Dedifferentiated amniotic fluid mesenchymal stem cell (primary cell): ENCODE results near the gene ARSB.
"Not testable (repeated sequence)": the region's sequence is repeated elsewhere in the genome, so short reads cannot be mapped to it uniquely, and the experiment has no call there.

Source experiments
- DNase-seq: peaks from one replicate; pipeline ENCODE4 v3.0.0-alpha.2; 2016; ENCODE audit errors: extremely low spot score

ARSB gene

DNA sequence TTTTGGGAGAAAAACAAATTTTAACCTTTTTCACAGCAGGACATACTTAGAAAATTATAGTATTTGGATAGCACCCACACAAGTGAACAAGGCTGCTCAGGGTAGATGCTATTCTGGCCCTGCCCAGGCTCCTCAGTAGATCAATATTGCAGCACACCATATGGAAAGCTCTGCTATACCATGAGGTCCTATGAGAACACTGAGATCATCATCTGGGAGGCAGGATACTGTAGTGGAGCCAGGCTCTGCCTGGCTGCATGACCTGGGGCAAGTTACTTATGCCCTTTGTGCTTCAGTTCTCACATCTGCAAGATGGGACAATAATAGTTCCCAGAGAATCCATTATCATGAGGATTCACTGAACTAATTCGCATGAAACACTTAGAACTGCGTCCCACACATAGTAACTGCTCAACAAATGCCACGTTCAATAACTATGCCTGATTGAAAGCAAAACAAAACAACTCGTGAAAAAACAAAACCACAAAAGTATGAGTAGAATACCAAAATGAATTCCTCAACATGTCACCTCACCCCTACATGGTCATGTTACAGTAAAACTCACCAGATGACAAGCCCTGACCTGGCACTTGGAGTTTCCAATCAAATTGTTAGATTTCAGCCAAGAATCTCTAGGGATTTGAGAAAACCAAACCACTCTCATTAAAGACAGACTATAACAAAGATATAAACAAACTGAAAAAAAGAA, 31.9 kb downstream of the ARSB start:
- DNase-seq, result peak; percentile 49

DNA sequence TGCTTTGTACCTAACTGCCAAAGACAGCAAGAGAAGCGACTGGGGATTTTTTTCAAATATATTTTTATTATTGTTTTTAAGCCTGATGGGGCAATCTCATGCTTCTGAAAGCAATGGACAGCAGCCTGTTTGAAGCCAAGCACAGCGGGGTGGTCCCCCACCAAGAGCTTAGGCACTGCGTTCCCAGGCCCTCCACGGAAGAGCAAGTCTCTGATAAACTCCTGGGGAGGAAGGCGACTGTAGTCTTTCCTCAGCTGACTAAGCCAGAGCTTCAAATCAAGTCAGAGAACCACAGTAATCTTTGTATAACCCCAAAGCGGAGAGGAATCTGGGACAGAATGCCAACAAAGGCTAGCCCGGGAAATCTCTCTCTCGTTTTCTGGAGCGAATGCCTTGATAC, 54.4 kb downstream of the ARSB start:
- DNase-seq, result no peak

DNA sequence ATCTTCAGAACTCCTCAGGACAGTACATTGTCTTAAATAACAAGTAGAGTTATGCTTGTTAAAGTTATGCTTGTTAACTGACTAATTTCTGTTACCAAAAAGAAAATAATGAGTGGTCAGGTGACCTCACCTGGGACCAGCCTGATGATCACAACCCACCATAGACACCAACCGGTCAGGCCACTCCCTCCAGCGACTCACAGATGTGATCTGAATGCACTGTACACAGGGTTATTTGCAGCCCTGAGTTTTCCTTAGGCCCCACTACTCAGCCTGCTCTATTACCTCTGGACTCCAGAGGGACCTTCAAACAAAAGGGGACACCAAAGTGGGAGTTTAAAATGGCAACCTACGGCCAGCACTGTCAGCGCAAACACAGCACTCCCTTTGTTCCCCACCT, 55.3 kb downstream of the ARSB start:
- DNase-seq, result no peak

DNA sequence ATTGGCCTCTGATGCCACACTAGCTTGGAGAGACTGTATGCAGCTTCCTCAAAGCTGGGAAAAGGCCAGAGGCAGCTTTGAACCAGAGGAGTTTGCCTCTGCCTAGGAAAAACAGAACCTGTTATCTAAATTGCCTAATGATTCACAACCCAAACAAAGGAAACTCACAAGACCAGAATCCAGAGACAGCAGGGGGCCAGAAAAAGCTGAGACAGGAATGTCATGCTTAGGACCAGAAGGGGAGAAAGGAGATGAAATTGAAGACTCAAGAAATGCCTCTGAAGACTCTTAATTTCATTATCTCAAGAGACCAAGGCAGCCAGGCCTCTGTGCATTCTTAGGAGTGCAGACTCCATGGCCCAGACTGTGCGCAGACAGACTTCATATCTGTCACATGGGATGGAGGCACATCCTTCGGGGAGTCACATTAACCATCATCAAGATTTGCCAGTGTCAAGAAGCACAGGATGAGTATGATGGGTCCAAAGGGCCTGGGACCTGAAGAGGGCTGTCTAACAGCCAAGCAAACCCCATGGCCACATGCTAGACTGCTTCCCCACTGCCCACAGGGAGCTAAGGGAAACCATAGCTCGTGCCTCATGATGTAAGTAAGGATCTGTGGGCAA, 57.3 kb downstream of the ARSB start:
- no peak for DNase-seq

DNA sequence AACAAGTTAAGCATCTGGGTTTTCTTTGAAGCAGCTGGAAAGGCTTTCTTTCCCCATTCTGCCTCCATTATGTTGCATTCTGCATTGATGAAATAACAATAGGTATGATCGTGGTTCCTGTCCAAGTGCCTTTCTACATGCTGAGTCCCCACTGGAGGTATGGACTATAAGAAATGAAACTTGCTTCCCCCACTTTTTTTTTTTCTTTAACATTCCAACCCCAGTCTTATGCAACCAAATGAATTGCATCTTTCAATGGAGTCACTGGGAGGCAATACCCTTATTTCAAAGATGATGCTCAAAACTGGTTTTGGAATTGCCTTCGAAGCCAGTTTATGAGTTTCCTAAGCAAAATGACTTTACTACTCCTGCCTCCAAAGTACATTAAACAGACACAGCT, 58.9 kb downstream of the ARSB start:
- no peak for DNase-seq

DNA sequence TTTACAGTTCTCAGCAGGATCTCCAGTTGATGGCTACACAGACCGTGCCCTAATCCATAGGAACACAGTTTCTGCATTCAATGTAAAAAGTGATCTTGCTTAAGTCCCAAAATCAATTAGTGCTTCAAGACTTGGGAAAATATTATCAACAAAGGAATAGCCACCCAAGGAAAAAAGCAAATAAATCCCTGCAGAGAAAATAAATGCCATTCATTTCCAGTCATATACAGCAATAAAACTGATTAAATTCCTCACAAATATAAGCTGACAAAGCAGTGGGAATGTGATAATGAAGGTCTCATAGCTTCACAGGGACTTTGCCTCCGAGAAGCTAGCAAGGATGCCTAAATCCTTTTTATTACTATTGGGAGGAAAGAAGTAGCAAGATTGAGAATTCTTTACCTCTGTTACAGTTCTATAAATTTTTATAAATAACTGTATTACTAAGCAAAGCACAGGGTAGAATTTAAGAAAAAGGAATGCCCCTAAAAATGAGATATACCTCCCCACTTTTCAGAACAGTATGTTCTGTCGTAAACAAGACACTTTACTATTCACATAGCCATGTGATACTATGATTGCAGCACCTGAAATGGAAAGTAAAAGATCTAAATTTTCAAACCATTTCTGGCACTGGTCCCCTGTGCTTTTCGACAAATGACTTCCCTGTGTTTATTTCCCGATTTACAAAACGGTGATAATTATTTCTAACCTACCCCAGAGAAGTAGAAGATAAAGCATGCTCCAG, 59.8 kb downstream of the ARSB start:
- no peak for DNase-seq

DNA sequence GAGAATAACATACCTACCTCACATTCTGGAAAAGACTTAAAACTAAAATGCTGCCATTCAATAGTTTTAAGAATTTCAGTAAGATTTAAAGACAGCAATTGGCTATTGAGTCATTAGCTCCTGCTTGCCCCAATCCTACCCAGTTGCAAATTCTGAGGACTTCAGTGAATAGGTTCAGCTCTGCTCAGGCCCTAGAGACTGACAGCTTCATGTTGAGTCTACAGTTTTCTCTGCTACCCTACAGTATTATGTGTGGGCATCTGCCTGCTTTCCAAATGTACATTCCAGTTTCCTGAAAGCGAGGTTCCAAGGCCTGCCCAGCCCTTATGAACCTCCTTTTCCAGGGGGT, 61.5 kb downstream of the ARSB start:
- DNase-seq, result no peak

DNA sequence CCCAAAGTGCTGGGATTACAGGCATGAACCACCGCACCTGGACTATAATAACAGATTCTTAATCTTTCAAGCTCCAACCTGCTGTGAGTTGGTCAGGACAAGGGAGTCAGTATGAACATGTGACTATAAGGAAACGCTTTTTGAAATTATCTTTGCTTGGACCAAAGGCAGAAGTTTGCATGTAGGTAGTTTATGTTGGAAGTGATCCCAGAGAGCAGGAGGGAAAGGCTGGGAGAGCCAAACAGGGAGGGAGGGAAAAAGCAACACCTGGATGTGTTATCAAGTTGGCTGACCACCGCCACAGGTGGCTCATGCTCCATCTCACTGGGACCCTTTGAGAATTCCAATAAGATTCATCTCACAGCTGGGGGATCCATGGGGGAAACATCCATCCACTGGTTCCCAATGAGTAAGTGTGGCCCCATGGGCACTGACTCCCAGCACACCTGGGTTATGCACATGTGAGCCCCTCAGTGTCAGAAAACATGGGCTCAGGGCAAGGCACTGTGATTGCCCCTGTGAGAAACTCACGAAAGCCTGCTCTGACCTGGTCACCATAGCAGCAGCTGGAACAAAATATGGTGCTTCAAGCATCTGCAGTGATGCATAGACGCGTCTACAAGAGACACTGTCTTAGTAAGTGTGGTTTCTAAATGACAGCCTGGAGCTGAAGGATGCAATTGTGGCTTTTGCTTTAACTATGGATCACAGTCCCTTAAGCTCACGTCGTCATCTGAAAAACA, 62.1 kb downstream of the ARSB start:
- DNase-seq, result no peak

DNA sequence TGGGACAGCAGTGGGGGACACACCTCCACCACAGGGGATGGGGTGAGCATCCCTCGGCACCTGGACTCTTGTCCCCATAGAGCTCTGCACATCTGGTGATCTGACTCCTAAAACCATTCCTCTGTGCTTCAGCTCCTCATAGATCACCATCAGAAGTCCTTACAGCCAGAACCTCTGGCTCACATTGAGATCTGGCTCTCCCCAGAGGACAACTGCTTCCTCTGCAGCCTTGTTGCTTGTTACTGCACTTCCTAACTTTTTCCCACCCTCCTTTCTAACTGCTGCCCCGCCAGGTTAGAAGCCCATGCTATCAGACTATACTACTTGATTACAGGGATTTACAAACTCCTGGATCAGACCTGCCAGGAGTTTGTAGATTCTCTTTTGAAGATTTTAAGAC, 64.5 kb downstream of the ARSB start:
- DNase-seq, result no peak

DNA sequence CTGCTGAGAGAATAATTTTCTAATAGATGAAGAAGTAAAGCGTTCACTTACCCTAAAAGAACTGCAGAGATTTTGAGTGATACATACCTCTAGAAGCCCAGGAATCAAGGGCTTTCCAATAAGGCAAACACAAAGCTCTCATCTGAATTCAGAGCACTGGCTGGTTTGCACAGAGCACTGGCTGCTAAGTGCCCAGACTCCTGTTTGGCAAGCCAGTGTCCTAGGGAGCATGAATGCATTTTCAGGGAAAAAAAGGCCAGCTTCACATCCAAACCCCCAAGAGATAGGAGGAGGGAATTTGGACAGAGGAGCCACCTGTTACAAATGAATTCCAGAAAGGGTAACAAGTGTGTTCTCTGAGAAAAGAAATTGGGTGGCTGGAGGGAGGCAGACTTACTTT, 65.3 kb downstream of the ARSB start:
- DNase-seq, result no peak

DNA sequence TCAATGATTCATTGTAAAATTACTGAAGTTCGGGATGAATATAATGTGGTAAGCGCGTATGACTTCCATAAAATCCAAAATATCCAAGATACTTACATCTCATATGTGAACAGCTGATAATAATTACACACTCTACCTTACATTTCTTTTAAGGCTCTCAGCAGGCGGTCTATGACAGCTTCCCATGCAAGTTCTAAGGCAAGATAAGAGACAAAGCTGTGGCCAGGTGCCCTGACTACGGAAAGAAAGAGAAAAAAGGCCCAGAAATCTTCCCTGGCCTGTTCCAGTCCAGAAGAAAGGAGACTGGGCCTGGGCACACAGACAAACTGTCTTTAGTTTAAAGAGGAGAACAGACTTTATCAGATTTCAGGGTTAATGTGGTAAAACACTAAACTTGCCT, 69.1 kb downstream of the ARSB start:
- no peak for DNase-seq

DNA sequence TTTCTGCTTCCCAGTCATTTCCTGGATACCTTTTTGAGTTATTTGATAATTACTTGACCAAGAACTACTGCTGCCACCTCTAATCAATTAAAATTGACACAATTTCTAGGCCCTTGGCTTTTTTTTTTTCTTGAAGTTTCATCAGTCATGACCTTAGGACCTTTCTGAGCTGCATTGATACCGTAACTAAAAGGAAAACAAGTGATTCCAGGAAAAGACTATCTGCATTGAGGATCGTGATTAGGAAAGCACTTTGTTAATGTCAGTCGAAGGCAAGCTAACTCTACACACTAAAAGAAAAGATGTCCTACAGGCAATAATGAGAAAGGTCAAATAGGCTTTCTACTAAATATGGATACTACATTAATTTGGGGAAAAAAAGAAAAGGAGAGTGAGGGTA, 69.9 kb downstream of the ARSB start:
- no peak for DNase-seq

DNA sequence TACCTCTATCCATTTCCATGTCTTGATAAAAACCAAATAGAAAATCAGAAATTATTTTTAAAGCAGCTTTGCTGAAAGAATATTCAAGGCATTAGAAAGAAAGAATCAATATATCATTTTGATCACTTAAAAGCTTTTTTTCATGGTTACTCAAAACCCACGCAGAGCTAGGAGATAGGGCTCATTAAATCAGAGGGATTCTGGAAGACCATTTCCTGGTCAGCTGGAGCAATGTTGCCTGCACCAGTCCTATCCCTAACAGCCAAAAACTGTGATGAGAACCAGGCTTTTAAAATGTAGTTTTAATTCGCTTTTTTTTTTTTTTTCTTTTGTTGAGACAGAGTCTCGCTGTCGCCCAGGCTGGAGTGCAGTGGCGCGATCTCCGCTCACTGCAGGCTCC, 72.3 kb downstream of the ARSB start:
- no peak for DNase-seq

DNA sequence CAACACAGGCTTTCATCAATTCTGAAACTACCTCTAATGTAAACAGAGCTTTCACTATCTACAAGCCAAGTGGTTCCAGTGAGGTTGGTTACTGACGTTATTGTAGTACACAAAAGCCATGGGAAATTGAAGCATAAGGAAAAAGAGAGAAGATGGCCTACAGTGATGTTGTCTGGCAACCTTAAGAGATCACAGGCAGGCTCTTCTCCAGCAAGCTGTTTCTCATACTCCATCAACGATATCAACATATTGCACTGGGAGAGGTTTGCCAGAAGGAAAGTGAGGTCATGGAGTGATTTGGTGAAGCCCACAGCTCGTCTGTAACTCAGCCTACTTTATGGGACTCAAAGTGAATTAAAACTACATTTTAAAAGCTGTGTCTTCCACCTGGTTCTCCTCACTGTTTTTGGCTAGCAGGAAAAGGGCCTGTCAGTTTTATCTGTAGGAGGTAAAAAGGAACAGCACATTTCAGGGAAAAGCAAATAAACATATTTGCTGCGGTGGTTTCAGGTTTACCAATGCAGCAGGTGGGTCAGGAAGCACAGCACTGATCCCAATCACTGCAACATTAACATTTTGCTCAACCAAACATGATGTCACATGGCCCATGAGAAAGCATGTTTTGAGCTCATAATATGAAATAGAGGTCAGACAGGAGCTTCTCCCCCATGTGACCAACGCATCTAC, 72.9 kb downstream of the ARSB start:
- DNase-seq, result no peak

DNA sequence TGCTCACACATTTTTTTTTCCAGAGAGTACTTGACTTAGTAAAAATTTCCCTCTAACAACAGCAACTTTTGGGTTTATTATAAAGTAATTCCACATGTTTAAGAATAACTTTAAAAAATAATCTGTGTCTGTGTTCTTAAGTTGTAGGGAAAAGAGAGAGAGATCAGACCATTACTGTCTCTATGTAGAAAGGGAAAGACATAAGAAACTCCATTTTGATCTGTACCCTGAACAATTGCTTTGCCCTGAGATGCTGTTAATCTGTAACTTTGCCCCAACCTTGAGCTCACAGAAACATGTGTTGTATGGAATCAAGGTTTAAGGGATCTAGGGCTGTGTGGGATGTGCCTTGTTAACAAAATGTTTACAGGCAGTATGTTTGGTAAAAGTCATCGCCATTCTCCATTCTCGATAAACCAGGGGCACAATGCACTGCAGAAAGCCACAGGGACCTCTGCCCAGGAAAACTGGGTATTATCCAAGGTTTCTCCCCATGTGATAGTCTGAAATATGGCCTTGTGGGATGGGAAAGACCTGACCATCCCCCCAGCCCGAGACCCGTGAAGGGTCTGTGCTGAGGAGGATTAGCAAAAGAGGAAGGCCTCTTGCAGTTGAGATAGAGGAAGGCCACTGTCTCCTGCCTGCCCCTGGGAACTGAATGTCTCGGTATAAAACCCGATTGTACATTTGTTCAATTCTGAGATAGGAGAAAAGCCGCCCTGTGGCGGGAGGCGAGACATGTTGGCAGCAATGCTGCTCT, 75.7 kb downstream of the ARSB start:
- not testable (repeated sequence) for DNase-seq

DNA sequence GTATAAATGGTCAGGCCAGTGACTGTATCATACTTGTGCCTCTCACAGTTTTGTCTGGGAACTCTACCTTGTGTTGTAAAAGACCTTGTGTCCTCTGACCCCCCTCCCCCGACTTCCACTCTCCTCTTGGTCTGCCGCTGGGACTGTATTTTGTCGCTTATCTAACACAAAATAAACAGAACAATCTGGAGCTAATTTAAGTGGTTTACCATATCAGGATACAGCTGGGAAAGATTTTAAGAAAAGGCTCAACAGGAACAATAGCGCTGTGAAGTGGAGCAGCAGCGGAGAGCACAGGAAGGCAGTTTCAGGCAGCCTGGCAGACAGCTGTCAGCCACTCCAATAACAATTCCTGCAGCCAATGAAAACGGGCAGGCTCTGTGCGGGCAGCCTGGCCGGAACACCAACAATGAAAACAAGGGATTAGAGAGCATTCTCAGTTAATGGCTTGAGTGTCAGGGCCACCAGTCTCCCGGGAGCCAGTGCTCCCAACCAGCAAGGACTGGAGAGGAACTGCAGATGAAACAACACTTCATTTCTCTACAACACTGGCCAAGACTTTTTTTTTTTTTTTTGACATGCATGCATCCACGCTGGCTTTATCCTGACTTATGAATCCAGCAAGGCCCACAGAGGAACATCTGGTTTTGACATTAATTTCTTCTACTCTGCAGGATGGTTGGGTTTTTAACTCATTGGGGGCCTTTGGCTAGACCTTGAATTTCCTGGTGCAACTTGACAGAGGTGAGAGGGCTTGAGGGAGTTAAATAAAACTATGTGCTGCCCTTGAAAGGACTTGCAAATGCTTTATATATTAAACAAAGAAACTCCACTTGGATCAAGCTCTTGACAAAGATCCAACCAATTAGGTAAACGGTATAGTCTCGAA, 76.7 kb downstream of the ARSB start:
- DNase-seq, result peak; percentile 55

DNA sequence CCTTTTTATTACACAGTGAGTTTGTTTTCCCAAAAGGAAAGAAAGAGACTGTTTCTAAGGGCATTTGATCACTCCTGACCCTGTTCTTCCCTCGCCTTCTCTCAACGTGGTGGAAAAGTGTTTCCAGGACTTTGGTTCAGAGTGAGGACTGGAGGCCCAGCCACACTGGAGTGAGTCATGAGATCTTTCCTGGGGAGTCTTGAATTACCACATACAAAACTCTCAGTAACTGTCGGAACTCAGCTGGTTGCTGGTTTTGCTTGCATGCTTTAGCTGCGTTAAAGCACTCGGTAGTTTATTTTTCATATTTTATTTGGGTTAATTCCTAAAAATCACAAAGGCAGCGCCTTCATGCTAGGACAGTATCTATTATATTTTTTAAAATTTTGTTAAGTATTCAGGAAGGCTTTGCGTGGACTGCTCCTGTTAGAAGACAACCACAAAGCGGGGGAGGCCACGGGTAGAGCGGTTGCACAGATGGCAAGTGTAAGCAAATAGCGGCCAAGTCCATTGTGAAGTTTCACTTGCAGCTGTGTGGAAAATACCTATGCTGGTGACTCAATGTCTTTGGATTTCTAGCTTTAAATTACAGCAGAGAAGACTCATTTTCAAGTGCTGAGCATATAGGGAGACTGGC, 77.7 kb downstream of the ARSB start:
- peak; percentile 89 for DNase-seq

DNA sequence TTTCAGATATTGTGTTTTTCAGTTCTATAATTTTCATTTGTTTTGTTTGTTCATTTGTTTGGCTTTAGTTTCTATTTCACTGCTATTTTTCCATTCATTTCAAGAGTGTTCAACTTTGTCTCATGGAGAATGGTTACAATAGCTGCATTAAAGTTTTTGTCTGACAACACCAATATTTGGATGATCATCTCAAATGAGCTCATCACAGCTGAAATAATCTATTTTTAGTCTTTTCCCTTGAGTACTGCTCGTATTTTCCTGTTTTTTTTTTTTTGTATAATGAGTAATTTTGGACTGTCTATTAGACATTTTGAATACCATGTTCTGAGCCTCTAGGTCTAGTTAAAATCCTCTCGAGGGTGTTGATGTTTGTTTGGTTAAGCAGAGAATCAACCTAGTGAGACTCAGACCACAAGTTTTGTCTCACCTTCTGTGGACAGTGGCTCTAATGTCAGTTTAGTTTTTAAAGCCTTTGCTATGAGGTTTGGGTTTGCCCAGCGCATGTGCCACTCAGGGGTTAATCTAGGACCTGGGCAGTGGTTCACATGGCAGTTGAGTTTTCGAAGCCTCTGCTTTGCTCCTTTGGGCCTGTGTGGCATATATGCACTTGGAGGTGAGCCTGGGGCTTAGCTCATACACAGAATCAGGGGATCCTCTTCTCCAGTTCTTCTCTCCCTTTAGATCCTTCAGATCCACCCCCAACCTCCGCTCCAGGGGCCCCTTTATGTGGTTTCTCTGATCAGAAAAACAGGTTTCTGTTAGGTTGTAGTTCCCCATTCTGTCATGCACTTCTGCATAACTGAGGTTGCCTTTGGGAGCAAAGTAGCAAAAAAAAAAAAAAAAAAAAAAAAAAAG, 79.8 kb downstream of the ARSB start:
- DNase-seq, result no peak

DNA sequence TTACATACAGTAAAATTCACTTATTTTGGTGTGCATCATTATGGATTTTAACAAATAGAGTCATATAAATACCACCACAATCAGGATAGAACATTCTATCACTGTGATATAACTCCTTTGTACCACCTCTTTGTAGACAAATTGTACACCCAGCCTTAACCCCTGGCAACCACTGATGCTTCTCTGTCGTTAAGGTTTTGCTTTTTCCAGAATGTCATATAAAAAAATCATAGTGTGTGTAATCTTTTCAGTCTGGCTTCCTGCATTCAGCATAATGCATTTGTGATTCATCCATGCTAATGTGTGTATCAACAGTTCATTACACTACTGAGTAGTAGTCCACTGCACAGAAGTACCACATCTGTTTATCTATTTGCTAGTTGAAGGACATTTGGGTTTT, 81.2 kb downstream of the ARSB start:
- no peak for DNase-seq
